Measurements from ENCODE around the gene MIER3. TPM values are rescaled to one million over a fixed set of nuclear protein-coding genes. Genes with fewer than 3 reads are reported as not detected.

MIER3 gene
- total and polyA plus RNA-seq, 2 donors from 2014 or later, result 4.7 to 25.1 TPM

DNA sequence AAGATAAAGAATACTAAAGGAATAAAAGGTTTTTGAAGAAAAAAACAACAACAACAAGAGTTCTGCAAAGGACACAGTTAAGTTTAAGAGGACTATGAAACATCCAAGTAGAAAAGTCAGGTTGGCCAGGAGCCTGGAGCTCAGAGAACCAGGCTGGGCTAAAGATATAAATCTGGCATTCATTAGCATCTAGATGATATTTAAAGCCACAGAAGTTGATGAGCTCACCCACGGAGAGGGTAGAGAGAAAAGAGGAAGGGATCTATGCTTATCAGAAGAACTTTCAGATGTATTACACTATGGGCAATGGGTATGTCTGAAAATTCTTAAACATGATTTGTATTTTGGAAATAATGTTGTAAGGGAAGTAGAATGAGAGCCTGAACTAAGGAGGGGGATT is 9.9 kb downstream of the MIER3 start:
- TF ChIP-seq, protein P1, sequence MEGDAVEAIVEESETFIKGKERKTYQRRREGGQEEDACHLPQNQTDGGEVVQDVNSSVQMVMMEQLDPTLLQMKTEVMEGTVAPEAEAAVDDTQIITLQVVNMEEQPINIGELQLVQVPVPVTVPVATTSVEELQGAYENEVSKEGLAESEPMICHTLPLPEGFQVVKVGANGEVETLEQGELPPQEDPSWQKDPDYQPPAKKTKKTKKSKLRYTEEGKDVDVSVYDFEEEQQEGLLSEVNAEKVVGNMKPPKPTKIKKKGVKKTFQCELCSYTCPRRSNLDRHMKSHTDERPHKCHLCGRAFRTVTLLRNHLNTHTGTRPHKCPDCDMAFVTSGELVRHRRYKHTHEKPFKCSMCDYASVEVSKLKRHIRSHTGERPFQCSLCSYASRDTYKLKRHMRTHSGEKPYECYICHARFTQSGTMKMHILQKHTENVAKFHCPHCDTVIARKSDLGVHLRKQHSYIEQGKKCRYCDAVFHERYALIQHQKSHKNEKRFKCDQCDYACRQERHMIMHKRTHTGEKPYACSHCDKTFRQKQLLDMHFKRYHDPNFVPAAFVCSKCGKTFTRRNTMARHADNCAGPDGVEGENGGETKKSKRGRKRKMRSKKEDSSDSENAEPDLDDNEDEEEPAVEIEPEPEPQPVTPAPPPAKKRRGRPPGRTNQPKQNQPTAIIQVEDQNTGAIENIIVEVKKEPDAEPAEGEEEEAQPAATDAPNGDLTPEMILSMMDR (IDR thresholded peaks at IDR 0.05; ENCODE audit: borderline replicate concordance, extremely low read depth, insufficient read depth), result no peak
- H3K36me3 ChIP-seq (ENCODE audit: control insufficient read depth in 2 of 3, insufficient read depth in 3 of 3, low read length in 3 of 3), result peaks cover 17 to 37% (median 28%) of the 10 kb centered on the region in 3 donors
- no peaks in the 10 kb centered on the region for H3K4me1 ChIP-seq (ENCODE audit: control insufficient read depth in 2 of 3, insufficient read depth in 2 of 3, low read depth in 1 of 3, low read length in 3 of 3)
- intact Hi-C loops (cut with DNase I), result no loop called here
- FAIRE-seq (no peak), DNase-seq (no peak)
- no peaks in the 10 kb centered on the region for H3K9me3 ChIP-seq (ENCODE audit: control insufficient read depth in 2 of 3, insufficient read depth in 1 of 3, low read length in 3 of 3)
- no peak overlapping the region for H3K9ac ChIP-seq (ENCODE audit: low read length in 3 of 3)
- H3K4me3 ChIP-seq (ENCODE audit: low read length in 3 of 3), result no peak overlapping the region
- H3K27me3 ChIP-seq (ENCODE audit: control insufficient read depth, insufficient read depth, low read length), result no peaks in the 10 kb centered on the region
- no peak overlapping the region for H3K27ac ChIP-seq (ENCODE audit: low read depth in 2 of 2, low read length in 2 of 2)

DNA sequence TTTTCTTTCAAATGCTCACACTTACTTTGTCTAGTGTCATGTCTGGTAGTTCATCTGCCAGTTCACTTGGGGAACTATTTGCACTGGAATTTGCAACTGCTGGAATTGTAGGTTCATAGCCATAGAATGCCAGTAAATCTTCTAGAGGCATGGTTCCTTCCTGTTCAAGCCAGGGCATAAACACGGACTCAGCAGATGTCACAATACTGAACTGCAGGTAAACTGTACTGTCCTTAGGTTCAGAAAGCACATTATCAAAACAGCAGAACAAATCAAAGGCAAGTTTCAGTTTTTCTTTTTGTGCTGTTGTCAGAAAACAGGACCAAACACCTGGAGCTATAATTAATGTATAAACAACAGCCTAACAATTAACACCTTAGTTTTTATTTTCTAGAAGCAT is 13.1 kb downstream of the MIER3 start:
- FAIRE-seq (no peak), DNase-seq (no peak)
- H3K36me3 ChIP-seq (ENCODE audit: control insufficient read depth in 2 of 3, insufficient read depth in 3 of 3, low read length in 3 of 3), result peaks cover 19 to 37% (median 30%) of the 10 kb centered on the region in 3 donors
- no peaks in the 10 kb centered on the region for H3K4me1 ChIP-seq (ENCODE audit: control insufficient read depth in 2 of 3, insufficient read depth in 2 of 3, low read depth in 1 of 3, low read length in 3 of 3)
- no peak overlapping the region for H3K9ac ChIP-seq (ENCODE audit: low read length in 3 of 3)
- TF ChIP-seq, protein P1 (IDR thresholded peaks at IDR 0.05; ENCODE audit: borderline replicate concordance, extremely low read depth, insufficient read depth), result no peak
- intact Hi-C loops (cut with DNase I), result no loop called here
- no peaks in the 10 kb centered on the region for H3K9me3 ChIP-seq (ENCODE audit: control insufficient read depth in 2 of 3, insufficient read depth in 1 of 3, low read length in 3 of 3)
- no peaks in the 10 kb centered on the region for H3K27me3 ChIP-seq (ENCODE audit: control insufficient read depth, insufficient read depth, low read length)
- no peak overlapping the region for H3K27ac ChIP-seq (ENCODE audit: low read depth in 2 of 2, low read length in 2 of 2)
- no peak overlapping the region for H3K4me3 ChIP-seq (ENCODE audit: low read length in 3 of 3)

DNA sequence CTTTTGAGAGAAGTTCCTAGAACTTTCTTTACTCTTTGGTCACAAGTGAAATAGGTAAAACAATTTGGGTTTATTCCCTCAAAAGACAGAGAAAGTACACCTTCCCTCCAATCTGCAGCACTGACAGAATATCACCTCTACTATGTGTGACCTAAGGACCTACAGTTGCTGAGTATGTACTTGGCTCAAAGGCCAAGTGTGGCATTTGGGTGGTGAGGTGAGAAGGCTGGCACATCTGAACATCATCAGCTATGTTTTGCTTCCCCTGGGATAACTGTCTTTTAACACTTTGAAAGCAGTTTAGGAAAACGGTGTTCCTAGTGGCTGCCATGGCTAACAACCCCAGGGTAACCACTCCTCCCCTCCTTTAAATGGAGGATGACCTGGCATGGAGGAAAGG is 17.6 kb downstream of the MIER3 start:
- FAIRE-seq, result no peak
- no peak overlapping the region for H3K9ac ChIP-seq (ENCODE audit: low read length in 3 of 3)
- TF ChIP-seq, protein P1 (IDR thresholded peaks at IDR 0.05; ENCODE audit: borderline replicate concordance, extremely low read depth, insufficient read depth), result no peak
- no peaks in the 10 kb centered on the region for H3K9me3 ChIP-seq (ENCODE audit: control insufficient read depth in 2 of 3, insufficient read depth in 1 of 3, low read length in 3 of 3)
- H3K27ac ChIP-seq (ENCODE audit: low read depth in 2 of 2, low read length in 2 of 2), result no peak overlapping the region
- no peaks in the 10 kb centered on the region for H3K27me3 ChIP-seq (ENCODE audit: control insufficient read depth, insufficient read depth, low read length)
- peaks cover 13 to 33% (median 26%) of the 10 kb centered on the region in 3 donors for H3K36me3 ChIP-seq (ENCODE audit: control insufficient read depth in 2 of 3, insufficient read depth in 3 of 3, low read length in 3 of 3)
- no peak for DNase-seq
- H3K4me3 ChIP-seq (ENCODE audit: low read length in 3 of 3), result no peak overlapping the region
- intact Hi-C loops (cut with DNase I), result no loop called here
- H3K4me1 ChIP-seq (ENCODE audit: control insufficient read depth in 2 of 3, insufficient read depth in 2 of 3, low read depth in 1 of 3, low read length in 3 of 3), result no peaks in the 10 kb centered on the region

DNA sequence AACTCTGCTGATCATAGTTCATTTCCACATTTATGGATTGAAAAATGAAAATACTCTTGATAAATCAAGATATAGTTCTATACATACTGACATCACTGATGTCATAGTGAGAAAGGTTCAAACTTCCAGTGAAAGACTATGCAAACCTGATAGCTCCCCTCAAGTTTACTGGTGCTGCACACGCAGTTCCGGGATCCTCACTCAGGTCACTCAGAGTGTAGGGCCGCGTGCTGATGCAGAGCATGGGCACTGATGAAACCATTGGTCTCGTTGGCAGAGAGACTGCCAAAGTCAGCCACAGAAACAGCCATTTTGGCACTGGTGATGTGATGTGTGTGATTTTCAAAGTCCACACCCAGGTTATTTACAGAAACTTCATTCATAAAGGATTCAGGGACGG is 29.0 kb downstream of the MIER3 start:
- FAIRE-seq (no peak), DNase-seq (no peak)
- no peaks in the 10 kb centered on the region for H3K4me1 ChIP-seq (ENCODE audit: control insufficient read depth in 2 of 3, insufficient read depth in 2 of 3, low read depth in 1 of 3, low read length in 3 of 3)
- H3K27me3 ChIP-seq (ENCODE audit: control insufficient read depth, insufficient read depth, low read length), result no peaks in the 10 kb centered on the region
- H3K27ac ChIP-seq (ENCODE audit: low read depth in 2 of 2, low read length in 2 of 2), result no peak overlapping the region
- no peak overlapping the region for H3K4me3 ChIP-seq (ENCODE audit: low read length in 3 of 3)
- TF ChIP-seq, protein P1 (IDR thresholded peaks at IDR 0.05; ENCODE audit: borderline replicate concordance, extremely low read depth, insufficient read depth), result no peak
- intact Hi-C loops (cut with DNase I), result no loop called here
- peaks cover 6 to 21% (median 20%) of the 10 kb centered on the region in 3 donors for H3K36me3 ChIP-seq (ENCODE audit: control insufficient read depth in 2 of 3, insufficient read depth in 3 of 3, low read length in 3 of 3)
- H3K9me3 ChIP-seq (ENCODE audit: control insufficient read depth in 2 of 3, insufficient read depth in 1 of 3, low read length in 3 of 3), result no peaks in the 10 kb centered on the region
- H3K9ac ChIP-seq (ENCODE audit: low read length in 3 of 3), result no peak overlapping the region
